HepG2 (cell line): ENCODE data around the gene ANKRD27.

ENCODE experiments used
- BHLHE40 ChIP-seq: IDR thresholded peaks from 2 replicates; pipeline ENCODE4 v1.6.1; 2011; ENCODE audit warnings: low read length, improper control_type of control experiment
- KIAA2018 ChIP-seq: sonication (generic); formaldehyde crosslinking; IDR thresholded peaks from 2 replicates; pipeline ENCODE4 v1.5.0; 2020; ENCODE audit warnings: mild to moderate bottlenecking, missing genetic modification reagents, borderline replicate concordance
- POLR2AphosphoS5 ChIP-seq: IDR thresholded peaks from 2 replicates; pipeline ENCODE4 v1.6.1; 2012; ENCODE audit warnings: low read depth, low read length
- RFX5 ChIP-seq: IDR thresholded peaks from 2 replicates; pipeline ENCODE4 v1.6.1; 2011; ENCODE audit warnings: low read depth, low read length, improper control_type of control experiment
- ZBTB49 ChIP-seq: sonication (generic); formaldehyde crosslinking; IDR thresholded peaks from 2 replicates; pipeline ENCODE4 v1.4.0; 2020; ENCODE audit warnings: missing genetic modification reagents, borderline replicate concordance
- ZFP1 ChIP-seq: IDR thresholded peaks from 2 replicates; pipeline ENCODE4 v1.6.1; 2016
- TF ChIP-seq, protein P1 (sequence below): sonication (generic); formaldehyde crosslinking; IDR thresholded peaks from 2 replicates; pipeline ENCODE4 v1.5.0; 2020; ENCODE audit warnings: mild to moderate bottlenecking, missing genetic modification reagents, moderate library complexity

GRCh38 chr19:32646556-32646955 lies 28.4 kb downstream of the ANKRD27 start:
- TF ChIP-seq, protein P1, sequence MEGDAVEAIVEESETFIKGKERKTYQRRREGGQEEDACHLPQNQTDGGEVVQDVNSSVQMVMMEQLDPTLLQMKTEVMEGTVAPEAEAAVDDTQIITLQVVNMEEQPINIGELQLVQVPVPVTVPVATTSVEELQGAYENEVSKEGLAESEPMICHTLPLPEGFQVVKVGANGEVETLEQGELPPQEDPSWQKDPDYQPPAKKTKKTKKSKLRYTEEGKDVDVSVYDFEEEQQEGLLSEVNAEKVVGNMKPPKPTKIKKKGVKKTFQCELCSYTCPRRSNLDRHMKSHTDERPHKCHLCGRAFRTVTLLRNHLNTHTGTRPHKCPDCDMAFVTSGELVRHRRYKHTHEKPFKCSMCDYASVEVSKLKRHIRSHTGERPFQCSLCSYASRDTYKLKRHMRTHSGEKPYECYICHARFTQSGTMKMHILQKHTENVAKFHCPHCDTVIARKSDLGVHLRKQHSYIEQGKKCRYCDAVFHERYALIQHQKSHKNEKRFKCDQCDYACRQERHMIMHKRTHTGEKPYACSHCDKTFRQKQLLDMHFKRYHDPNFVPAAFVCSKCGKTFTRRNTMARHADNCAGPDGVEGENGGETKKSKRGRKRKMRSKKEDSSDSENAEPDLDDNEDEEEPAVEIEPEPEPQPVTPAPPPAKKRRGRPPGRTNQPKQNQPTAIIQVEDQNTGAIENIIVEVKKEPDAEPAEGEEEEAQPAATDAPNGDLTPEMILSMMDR (CRISPR knock-in tag), result no peak
- TF ChIP-seq ZFP1 (CRISPR knock-in tag) (no peak), ZBTB49 (CRISPR knock-in tag) (no peak), RFX5 (no peak), BHLHE40 (no peak), KIAA2018 (CRISPR knock-in tag) (no peak), POLR2AphosphoS5 (no peak)
